GM18508 (cell line): ENCODE data around the gene SBF2.

Source experiments
- ATAC-seq: cut with Tn5 transposase; IDR thresholded peaks from one replicate; pipeline ENCODE4 v1.9.1; 2021; ENCODE audit warnings: moderate number of reproducible peaks; ENCODE audit not compliant: insufficient read depth, unreplicated experiment

Gene SBF2

DNA sequence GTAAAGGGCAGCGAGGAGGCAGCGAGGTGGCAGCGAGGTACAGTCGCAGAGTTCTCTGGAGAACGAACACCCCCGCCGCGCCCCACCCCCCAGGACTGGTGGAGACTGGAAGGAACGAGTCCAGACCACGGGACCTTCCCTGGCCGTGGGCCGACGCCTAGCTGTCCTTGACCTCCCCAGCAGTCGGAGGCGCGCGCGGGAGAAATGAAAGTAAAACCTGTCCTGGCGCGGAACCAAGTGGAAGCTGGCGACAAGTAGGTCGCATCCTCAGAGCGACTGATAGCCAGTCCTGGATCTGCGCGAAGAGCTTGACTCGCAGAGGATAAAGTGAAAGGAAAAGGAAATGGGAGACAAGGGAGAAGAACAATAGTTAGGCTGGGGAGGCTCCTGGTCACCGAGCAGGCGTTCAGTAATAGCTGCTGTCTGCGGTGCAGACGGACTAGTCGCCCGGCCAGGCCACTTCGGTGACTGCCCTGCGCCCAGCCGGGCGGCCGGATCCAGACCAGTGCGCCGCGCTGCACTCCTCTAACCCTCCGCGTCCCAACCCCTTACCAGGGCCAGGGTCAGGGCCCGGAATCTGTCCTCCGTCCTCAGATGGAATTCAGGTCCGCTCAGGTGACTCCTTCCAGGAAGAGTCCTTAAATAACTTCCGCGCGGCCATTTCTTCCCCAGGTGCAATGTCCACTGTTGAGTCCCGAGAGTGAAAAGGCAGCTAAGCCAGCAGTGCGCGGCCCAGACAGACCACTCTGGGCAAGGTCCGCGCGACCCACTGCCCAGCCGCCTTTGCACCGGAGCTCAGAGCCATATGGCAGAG is 8.9 kb upstream of the SBF2 start:
- ATAC-seq, result no peak

- no peak for ATAC-seq
Observed at GRCh38 chr11:10302359-10302743, 8.3 kb upstream of the SBF2 start.

- ATAC-seq, result no peak
Observed at GRCh38 chr11:10301656-10302358, 7.8 kb upstream of the SBF2 start.

DNA sequence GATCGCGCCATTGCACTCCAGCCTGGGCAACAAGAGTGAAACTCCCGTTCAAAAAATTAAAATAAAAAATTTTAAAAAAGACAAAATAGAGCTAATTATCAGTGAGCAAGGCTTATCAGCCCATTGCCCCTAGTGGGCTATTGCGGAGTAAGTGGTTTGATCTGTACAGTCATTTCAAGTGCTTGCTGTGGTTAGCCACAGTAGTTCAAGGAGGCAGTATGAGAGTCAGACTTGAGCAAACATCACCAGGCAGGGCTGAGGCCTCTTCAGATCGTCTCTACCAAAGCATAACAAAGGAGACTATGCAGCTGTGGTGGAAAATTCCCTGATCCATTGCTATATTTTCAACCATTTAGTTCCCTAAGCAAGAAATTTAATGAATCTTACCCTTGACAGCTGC is 4.3 kb upstream of the SBF2 start:
- ATAC-seq, result peak; percentile 97

DNA sequence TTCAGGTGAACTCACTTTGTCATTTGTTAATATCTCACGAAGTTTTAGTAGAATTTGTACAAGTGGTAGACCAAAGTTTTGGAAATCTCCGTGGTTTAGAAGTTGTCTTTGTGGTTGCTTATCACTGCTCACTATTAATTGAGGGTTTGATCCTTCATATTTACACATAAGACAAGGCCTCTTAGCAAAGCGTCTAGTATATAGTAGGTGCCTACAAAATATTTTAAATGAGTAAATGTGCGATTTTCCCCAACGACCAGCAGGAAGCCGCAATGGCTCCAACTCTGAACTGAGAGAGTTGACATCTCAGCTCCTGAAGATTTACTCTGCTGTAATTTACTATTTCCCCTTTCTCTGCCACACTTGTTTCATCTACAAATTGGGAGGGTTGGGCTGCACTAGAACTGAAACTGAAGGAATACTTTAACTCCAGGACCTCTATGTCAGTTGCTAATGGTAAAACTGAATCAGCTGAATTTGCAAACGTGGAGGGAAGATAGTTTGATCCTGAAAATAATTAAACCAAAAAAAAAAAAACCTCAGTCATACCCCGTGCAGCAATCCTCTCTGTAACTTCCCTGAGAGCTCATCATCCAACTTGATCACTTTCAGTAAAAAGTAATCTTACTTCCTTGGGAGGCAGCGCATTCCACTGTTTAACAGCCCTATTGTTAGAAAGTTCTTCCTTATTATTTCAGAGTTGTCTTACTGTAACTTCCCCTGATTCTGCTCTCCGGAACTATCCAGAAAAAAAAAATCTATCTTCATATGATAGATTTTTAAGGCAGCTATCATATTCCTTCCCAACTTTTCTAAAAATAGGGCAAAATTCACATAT is 1.3 kb upstream of the SBF2 start:
- no peak for ATAC-seq

- ATAC-seq, result no peak
Observed at GRCh38 chr11:10294290-10294953, 403 bp upstream of the SBF2 start.

- ATAC-seq, result no peak
Observed at GRCh38 chr11:10291801-10292638, 2.0 kb downstream of the SBF2 start.

DNA sequence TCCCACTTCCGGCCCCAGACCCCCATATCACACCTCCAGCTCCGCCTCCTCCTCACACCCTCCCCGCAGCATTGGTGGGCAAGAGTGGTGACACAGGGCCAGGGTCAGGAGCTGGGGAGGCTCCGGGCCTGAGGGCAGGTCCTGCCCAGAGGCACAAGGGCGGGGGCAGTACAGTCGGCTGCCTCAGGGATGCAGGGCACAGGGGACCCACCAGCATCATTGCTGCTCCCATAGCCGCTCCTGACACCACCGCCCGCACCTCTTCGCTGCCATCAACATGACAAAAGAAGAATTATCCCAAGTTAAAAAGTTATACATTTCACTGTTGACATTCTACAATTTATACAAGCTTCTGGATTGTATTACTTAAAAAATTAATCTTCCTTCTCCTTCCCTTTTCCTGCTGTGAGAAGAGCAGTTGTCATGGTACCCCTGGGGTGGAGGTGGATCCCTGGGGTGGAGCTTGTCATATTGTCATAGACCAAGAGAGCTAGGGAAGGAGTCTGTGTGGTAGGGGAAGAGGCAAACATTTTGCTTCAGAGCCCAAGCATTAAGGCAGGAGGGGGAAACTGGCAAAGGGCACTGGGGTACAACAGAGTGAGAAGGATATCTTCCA is 4.1 kb downstream of the SBF2 start:
- ATAC-seq, result no peak

DNA sequence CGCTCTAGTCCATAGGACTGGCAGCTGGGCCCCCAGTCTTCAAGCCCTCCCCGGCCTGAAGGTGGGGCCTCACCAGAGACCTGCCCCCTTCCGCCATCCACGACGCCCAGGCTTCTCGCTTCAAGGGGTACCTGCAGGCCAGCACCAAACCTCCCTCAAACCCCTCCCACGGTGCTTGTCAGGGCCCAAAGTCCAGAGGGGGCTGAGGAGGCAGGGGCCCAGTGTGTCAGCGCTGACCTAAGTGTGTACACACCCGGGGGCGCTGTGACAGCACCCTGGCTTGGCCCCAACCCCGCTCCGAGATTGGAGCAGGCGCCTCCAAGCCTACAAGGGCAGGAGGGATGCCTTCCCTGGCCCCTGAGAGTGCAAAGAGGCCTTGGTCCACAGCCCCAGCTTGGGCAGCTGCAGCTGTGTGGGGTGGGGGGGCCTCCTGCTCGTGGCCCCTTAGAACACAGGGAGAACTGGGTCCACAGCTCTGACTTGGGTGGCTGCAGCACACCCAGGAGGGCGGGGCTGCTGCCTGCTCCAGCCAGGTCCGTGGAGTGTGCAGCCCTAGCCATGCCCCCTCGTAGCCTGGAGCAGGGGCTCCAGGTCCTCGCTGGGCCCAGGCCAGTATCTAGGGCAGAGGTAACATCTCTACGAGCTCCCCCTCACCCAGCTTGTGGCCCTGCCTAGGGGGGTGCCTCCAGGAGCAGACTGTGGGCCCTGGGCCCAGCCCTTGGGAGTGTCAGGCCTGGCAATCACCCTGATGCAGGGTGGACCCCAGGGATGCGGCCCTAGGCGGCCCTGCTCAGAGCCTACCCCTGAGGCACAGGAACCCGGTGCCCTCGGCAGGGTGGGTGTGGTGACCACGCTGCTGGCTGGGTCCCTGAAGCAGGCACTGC is 4.9 kb downstream of the SBF2 start:
- ATAC-seq, result no peak

DNA sequence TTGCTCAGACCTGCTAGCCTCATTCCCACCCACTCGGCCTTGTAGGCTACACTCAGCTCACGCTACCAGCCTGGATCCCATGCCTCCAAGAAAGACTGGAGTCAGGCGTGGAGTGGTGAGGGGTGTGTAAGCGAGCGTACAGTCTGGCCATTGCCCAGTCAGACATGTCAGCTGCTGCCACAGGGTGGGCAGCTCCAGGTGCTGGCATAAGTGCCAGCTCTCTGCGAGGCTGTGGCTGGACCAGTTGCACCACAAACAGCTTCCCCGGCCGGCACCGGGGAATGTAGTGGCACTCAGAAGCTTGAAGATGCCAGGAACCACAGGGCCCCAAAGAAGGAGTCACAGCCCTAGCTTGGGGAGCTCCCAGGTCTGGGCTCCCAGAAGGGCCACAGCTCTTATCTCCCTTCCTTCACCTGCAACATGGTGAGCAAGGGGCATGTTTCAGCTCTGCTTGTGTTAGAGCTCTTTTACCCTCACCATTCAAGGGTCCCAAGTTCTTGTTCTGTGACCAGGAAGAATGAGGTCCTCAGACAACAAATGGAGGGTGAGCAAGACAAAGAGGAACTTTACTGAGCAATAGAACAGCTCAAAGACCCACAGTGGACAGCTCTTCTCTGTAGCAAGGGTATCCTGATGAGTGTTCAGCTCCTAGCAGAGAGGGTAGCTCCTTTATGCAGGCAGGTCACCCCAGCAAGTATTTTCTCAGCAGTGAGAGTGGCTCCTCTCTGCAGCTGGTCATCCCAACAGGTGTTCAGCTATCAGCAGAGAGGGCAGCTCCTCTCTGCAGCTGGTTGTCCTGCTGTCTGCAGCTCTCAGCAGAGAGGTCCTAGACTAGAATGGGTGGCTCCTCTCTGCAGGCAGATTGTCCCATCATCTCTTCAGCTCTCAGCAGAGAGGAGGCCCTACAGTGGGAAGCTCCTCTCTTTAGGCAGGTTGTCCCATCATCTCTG is 6.0 kb downstream of the SBF2 start:
- no peak for ATAC-seq

DNA sequence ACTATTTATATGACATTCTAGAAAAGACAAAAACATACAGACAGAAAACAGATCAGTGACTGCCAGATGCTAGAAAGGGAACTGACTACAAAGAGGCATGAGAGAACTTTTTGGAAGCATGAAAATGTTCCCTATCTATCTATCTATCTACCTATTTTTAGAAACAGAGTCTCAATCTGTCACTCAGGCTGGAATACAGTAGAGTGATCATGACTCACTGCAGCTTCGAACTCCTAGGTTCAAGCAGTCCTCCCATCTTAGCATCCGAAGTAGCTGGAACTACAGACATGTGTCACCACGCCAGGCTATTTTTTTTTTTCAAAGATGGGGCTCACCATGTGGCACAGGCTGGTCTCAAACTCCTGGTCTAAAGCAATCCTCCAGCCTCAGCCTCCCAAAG is 6.9 kb downstream of the SBF2 start:
- no peak for ATAC-seq

- ATAC-seq, result no peak
Observed at GRCh38 chr11:10285148-10285802, 8.7 kb downstream of the SBF2 start.

GRCh38 chr11:10283991-10284390 is 10.0 kb downstream of the SBF2 start:
- ATAC-seq, result no peak

DNA sequence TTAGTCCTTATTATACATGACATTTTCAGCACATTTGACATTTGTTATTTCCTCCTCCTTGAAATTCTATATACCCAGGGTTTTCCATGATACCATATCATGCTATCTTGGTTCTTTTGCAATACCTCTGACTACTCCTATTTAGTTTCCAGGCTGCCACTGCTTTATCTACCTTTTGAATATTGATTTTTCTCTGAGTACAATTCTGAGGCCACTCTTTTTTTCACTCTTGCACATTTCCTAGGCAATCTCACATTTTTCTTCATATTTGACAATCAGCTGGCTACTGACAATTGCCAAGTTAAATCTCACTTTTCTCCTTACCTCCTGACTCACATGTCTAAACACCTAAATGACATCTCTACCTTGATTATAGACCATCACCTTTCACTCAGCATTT is 11.9 kb downstream of the SBF2 start:
- no peak for ATAC-seq

DNA sequence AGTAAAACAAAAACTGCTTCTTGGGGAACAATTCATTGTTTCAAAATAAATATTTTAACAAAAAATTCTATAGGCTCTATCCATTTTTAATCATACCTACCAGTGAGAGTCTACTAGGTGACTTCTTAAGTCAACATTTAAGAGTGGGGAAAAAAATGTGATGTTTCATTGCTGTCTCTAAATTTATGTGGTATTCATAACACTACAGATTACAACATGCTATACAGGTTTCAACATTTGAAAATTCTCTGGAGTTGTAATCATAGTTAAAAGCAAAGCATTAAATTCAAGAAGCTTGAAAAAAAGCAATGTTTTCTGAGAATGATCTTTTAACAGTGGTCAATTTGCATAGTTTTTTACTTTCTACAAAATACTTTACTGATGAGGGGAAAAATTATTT is 18.3 kb downstream of the SBF2 start:
- no peak for ATAC-seq

DNA sequence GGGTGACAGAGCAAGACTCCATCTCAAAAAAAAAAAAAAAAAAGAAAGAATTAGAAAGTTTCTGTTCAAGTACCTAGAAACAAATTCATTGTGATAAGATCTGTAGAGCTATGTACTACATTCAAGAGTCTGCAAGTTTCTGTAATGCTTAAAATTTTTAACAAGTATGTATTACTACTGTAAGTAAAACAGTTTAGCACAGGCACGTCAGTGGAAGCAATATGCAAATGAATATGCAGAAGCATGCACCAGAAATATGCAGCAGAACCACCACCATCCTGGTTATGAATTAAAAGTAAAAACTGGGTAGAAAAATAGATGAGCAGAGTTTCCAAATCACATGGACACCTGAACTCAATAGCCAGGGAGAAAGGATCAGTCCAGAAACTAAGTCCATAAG is 19.3 kb downstream of the SBF2 start:
- no peak for ATAC-seq

DNA sequence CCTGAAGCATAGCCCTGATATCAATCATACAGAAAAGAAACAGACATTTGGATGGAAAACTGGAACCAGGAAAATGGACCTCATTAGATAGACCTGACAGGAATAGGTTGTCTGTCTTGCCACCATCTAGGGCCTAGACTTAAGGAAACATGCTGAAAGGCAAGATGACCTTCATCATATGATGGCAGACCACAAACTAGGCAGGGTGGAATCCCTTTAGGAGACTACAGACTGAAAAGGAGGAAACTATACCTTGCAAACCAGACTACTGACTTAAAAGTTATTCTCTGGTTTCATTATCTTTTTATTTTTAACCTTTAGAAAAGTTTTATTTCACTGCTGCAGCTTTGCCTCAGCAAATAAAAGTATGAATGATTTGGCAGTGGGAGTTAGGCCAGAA is 20.3 kb downstream of the SBF2 start:
- ATAC-seq, result no peak
